Thymus (tissue), 2 donors: ENCODE data around the gene AUH. TPM values are rescaled to one million over a fixed set of nuclear protein-coding genes. Genes with fewer than 3 reads are reported as not detected.

Source experiments
- polyA plus RNA-seq: library from polyadenylated mRNA; stranded (reverse); fragments of 200-250 nt; gene quantifications from one replicate; pipeline ENCODE4 v1.2.3, GENCODE V29; 2013
- total RNA-seq: library from RNA; stranded (reverse); fragments of 120-200 nt; gene quantifications from one replicate; pipeline ENCODE4 v1.2.4, GENCODE V29; 2013
- donor health status: healthy.

The AUH gene
- total and polyA plus RNA-seq, 2 donors: 14.2 to 41.5 TPM

Other genes with a start within 250 kb of the AUH start
- 5.1 TPM for gene NFIL3, start 61.9 kb upstream of the AUH start, total RNA-seq
- gene NFIL3, start 61.9 kb upstream of the AUH start, polyA plus RNA-seq: 54.6 TPM